WTC11 (cell line): Measurements from ENCODE around the gene RGS13. TPM values are rescaled to one million over a fixed set of nuclear protein-coding genes. Genes with fewer than 3 reads are reported as not detected.

Source experiments
- ATAC-seq: fragments of 200-7000 bp; cut with Tn5 transposase; 2 replicates; pipeline ENCODE4 v1.10.0; 2021; ENCODE audit warnings: mild to moderate bottlenecking, moderate library complexity
- CTCF ChIA-PET: fragments of 300-600 bp; sonication (Branson Sonifier 250); formaldehyde crosslinking; loops from one replicate; lab custom pipeline; 2021; ENCODE audit warnings: antibody characterized with exemption; lab: Charles Lee
- POLR2A ChIA-PET: fragments of 350-600 bp; sonication (Branson Sonifier 250); formaldehyde crosslinking; loops from one replicate; lab custom pipeline; 2021; ENCODE audit warnings: antibody characterized with exemption; lab: Charles Lee
- DNase-seq: peaks from one replicate; pipeline ENCODE4 v3.0.0; 2021; ENCODE audit warnings: low spot score
- H3K27ac Mint-ChIP-seq: 2 replicates; pipeline ENCODE4 v1.8.0; 2021; ENCODE audit warnings: mixed read lengths
- H3K27me3 Mint-ChIP-seq: 2 replicates; pipeline ENCODE4 v1.8.0; 2021; ENCODE audit warnings: low read depth, mild to moderate bottlenecking, moderate library complexity, mixed read lengths
- H3K36me3 Mint-ChIP-seq: 2 replicates; pipeline ENCODE4 v1.8.0; 2021; ENCODE audit warnings: mixed read lengths
- H3K4me1 Mint-ChIP-seq: 2 replicates; pipeline ENCODE4 v1.8.0; 2022; ENCODE audit warnings: mixed read lengths
- H3K4me3 Mint-ChIP-seq: 2 replicates; pipeline ENCODE4 v1.8.0; 2021; ENCODE audit warnings: mild to moderate bottlenecking, moderate library complexity, mixed read lengths
- H3K9me3 Mint-ChIP-seq: 2 replicates; pipeline ENCODE4 v1.8.0; 2021; ENCODE audit warnings: mixed read lengths
- ATF1 ChIP-seq: sonication (generic); formaldehyde crosslinking; IDR thresholded peaks from 2 replicates; pipeline ENCODE4 v1.8.1; 2023; ENCODE audit warnings: mild to moderate bottlenecking, moderate library complexity, missing genetic modification reagents
- E2F1 ChIP-seq: sonication (generic); formaldehyde crosslinking; IDR thresholded peaks from 2 replicates; pipeline ENCODE4 v1.8.0; 2022; ENCODE audit warnings: mild to moderate bottlenecking, missing genetic modification reagents
- E2F4 ChIP-seq: sonication (generic); formaldehyde crosslinking; IDR thresholded peaks from 2 replicates; pipeline ENCODE4 v1.8.1; 2022; ENCODE audit warnings: low read depth, mild to moderate bottlenecking, moderate library complexity, missing genetic modification reagents, borderline replicate concordance
- ELF4 ChIP-seq: sonication (generic); formaldehyde crosslinking; IDR thresholded peaks from 2 replicates; pipeline ENCODE4 v1.8.1; 2022; ENCODE audit warnings: low read depth, mild to moderate bottlenecking, moderate library complexity, missing genetic modification reagents
- EMX1 ChIP-seq: fragments of 250-450 bp; sonication (Bioruptor Pico); IDR thresholded peaks from 2 replicates; pipeline ENCODE4 v1.8.0; 2021; ENCODE audit warnings: mild to moderate bottlenecking
- ESRRA ChIP-seq: sonication (generic); formaldehyde crosslinking; IDR thresholded peaks from 2 replicates; pipeline ENCODE4 v1.8.1; 2022; ENCODE audit warnings: mild to moderate bottlenecking, missing genetic modification reagents, borderline replicate concordance
- KAT7 ChIP-seq: sonication (generic); formaldehyde crosslinking; IDR thresholded peaks from 2 replicates; pipeline ENCODE4 v1.8.1; 2023; ENCODE audit warnings: missing genetic modification reagents, mild to moderate bottlenecking, borderline replicate concordance
- MXD4 ChIP-seq: fragments of 250-450 bp; sonication (Bioruptor Pico); IDR thresholded peaks from 2 replicates; pipeline ENCODE4 v1.8.0; 2021; ENCODE audit warnings: mild to moderate bottlenecking, moderate library complexity, borderline replicate concordance
- NR1H2 ChIP-seq: sonication (generic); formaldehyde crosslinking; IDR thresholded peaks from 2 replicates; pipeline ENCODE4 v1.9.0; 2021; ENCODE audit warnings: mild to moderate bottlenecking, moderate library complexity, missing genetic modification reagents
- NR3C1 ChIP-seq: sonication (generic); formaldehyde crosslinking; conservative IDR thresholded peaks from 2 replicates; pipeline ENCODE4 v1.8.1; 2023; ENCODE audit warnings: low read depth, mild to moderate bottlenecking, missing genetic modification reagents
- OVOL2 ChIP-seq: fragments of 250-450 bp; sonication (Bioruptor Pico); IDR thresholded peaks from 2 replicates; pipeline ENCODE4 v1.9.0; 2021; ENCODE audit warnings: mild to moderate bottlenecking, borderline replicate concordance
- RELA ChIP-seq: sonication (generic); formaldehyde crosslinking; IDR thresholded peaks from 2 replicates; pipeline ENCODE4 v1.8.1; 2022; ENCODE audit warnings: missing genetic modification reagents, mild to moderate bottlenecking, borderline replicate concordance
- SMAD4 ChIP-seq: sonication (generic); formaldehyde crosslinking; IDR thresholded peaks from 2 replicates; pipeline ENCODE4 v1.8.0; 2022; ENCODE audit warnings: mild to moderate bottlenecking, missing genetic modification reagents
- SOX15 ChIP-seq: fragments of 250-450 bp; sonication (Bioruptor Pico); IDR thresholded peaks from 2 replicates; pipeline ENCODE4 v1.9.0; 2021; ENCODE audit warnings: mild to moderate bottlenecking
- USF2 ChIP-seq: sonication (generic); formaldehyde crosslinking; IDR thresholded peaks from 2 replicates; pipeline ENCODE4 v1.8.1; 2023; ENCODE audit warnings: mild to moderate bottlenecking, missing genetic modification reagents, moderate library complexity
- ZNF263 ChIP-seq: sonication (generic); formaldehyde crosslinking; IDR thresholded peaks from 2 replicates; pipeline ENCODE4 v1.8.1; 2022; ENCODE audit warnings: low read depth, mild to moderate bottlenecking, moderate library complexity, missing genetic modification reagents
- ZNF396 ChIP-seq: fragments of 250-450 bp; sonication (Bioruptor Pico); IDR thresholded peaks from 2 replicates; pipeline ENCODE4 v1.8.0; 2021; ENCODE audit warnings: mild to moderate bottlenecking, moderate library complexity, borderline replicate concordance
- total RNA-seq: library from RNA; stranded (reverse); gene quantifications from 3 replicates; pipeline ENCODE4 v1.2.3, GENCODE V29; 2021
- TF ChIP-seq, protein P1 (sequence below): sonication (generic); formaldehyde crosslinking; conservative IDR thresholded peaks from 2 replicates; pipeline ENCODE4 v1.8.1; 2022; ENCODE audit warnings: mild to moderate bottlenecking, missing genetic modification reagents
- TF ChIP-seq, protein P2 (sequence below): sonication (generic); formaldehyde crosslinking; IDR thresholded peaks from 2 replicates; pipeline ENCODE4 v1.8.1; 2023; ENCODE audit warnings: mild to moderate bottlenecking, missing genetic modification reagents, moderate library complexity
- TF ChIP-seq, protein P3 (sequence below): sonication (generic); formaldehyde crosslinking; IDR thresholded peaks from 2 replicates; pipeline ENCODE4 v1.8.0; 2022; ENCODE audit warnings: mild to moderate bottlenecking, missing genetic modification reagents
- TF ChIP-seq, protein P4 (sequence below): fragments of 250-450 bp; sonication (Bioruptor Pico); IDR thresholded peaks from 2 replicates; pipeline ENCODE4 v1.9.0; 2021; ENCODE audit warnings: moderate library complexity, mild to moderate bottlenecking, inconsistent platforms, borderline replicate concordance
- TF ChIP-seq, protein P5 (sequence below): sonication (generic); formaldehyde crosslinking; IDR thresholded peaks from 2 replicates; pipeline ENCODE4 v1.8.1; 2023; ENCODE audit warnings: mild to moderate bottlenecking, missing genetic modification reagents

RGS13 gene
- total RNA-seq, 1 experiment from 2014 or later: not detected

DNA sequence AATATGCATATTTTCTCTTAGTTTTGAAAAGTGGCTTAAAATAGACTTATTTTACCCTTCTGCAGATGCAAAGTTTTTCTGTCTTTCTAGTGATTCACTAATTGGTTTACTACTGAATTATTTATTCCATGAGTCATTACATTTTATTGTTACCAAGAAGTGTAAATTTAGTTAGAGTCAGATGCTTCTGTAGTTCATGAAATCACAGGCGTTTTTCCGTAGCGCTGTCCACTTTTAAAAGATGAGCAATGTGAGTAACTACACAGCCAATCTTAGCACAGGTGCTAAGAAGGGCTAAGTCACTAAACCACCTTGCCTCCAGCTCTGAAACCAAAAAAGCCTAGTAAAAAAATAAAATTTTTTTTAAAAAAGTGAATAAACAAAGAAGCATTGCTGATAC lies 24.7 kb downstream of the RGS13 start (continued):
- TF ChIP-seq, protein P1, sequence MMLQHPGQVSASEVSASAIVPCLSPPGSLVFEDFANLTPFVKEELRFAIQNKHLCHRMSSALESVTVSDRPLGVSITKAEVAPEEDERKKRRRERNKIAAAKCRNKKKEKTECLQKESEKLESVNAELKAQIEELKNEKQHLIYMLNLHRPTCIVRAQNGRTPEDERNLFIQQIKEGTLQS (CRISPR knock-in tag): no peak
- TF ChIP-seq, protein P2, sequence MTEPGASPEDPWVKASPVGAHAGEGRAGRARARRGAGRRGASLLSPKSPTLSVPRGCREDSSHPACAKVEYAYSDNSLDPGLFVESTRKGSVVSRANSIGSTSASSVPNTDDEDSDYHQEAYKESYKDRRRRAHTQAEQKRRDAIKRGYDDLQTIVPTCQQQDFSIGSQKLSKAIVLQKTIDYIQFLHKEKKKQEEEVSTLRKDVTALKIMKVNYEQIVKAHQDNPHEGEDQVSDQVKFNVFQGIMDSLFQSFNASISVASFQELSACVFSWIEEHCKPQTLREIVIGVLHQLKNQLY (CRISPR knock-in tag): no peak

GRCh38 chr1:192668409-192668983 lies 32.5 kb downstream of the RGS13 start:
- POLR2A ChIA-PET: interaction anchor here (0.5 kb wide), 1 partner anchor 475 kb away, joined by 3 read pairs; no protein-coding TSS in a partner anchor
- Mint-ChIP-seq H3K36me3 (no peaks in the 10 kb centered on the region), H3K9me3 (peaks cover 16% of the 10 kb centered on the region), H3K27ac (no peak overlapping the region), H3K27me3 (no peaks in the 10 kb centered on the region; the same call in 1 of the 2 replicates), H3K4me1 (no peaks in the 10 kb centered on the region), H3K4me3 (no peak overlapping the region)
- no peak for ATAC-seq
- DNase-seq: no peak
- CTCF ChIA-PET: no interaction called here
- TF ChIP-seq MXD4 (no peak), ZNF263 (CRISPR knock-in tag) (no peak), NR3C1 (no peak), SOX15 (no peak), EMX1 (CRISPR knock-in tag) (no peak), E2F1 (CRISPR knock-in tag) (no peak), E2F4 (CRISPR knock-in tag) (no peak), ESRRA (CRISPR knock-in tag) (no peak), ELF4 (CRISPR knock-in tag) (no peak)
- TF ChIP-seq, protein P3, sequence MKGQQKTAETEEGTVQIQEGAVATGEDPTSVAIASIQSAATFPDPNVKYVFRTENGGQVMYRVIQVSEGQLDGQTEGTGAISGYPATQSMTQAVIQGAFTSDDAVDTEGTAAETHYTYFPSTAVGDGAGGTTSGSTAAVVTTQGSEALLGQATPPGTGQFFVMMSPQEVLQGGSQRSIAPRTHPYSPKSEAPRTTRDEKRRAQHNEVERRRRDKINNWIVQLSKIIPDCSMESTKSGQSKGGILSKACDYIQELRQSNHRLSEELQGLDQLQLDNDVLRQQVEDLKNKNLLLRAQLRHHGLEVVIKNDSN (CRISPR knock-in tag): no peak

- ChIA-PET CTCF (no interaction called here), POLR2A (interaction anchor here (0.5 kb wide), 1 partner anchor 475 kb away, joined by 3 read pairs; no protein-coding TSS in a partner anchor)
- Mint-ChIP-seq H3K4me3 (no peak overlapping the region), H3K27me3 (no peaks in the 10 kb centered on the region; the same call in 1 of the 2 replicates), H3K27ac (no peak overlapping the region), H3K4me1 (no peaks in the 10 kb centered on the region), H3K9me3 (peaks cover 11% of the 10 kb centered on the region; the same call in 1 of the 2 replicates), H3K36me3 (no peaks in the 10 kb centered on the region)
- ATAC-seq (no peak), DNase-seq (no peak)
- no peak for TF ChIP-seq ZNF396 (CRISPR knock-in tag)
- no peak for TF ChIP-seq KAT7 (CRISPR knock-in tag)
- TF ChIP-seq, protein P2 (CRISPR knock-in tag): no peak
- TF ChIP-seq NR1H2 (CRISPR knock-in tag): no peak
- no peak for TF ChIP-seq OVOL2 (CRISPR knock-in tag)
- TF ChIP-seq RELA (CRISPR knock-in tag): no peak
- no peak for TF ChIP-seq USF2 (CRISPR knock-in tag)
- TF ChIP-seq, protein P4, sequence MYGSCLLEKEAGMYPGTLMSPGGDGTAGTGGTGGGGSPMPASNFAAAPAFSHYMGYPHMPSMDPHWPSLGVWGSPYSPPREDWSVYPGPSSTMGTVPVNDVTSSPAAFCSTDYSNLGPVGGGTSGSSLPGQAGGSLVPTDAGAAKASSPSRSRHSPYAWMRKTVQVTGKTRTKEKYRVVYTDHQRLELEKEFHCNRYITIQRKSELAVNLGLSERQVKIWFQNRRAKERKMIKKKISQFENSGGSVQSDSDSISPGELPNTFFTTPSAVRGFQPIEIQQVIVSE (CRISPR knock-in tag): no peak
- no peak for TF ChIP-seq ATF1
- TF ChIP-seq SMAD4 (CRISPR knock-in tag): no peak
- TF ChIP-seq, protein P5, sequence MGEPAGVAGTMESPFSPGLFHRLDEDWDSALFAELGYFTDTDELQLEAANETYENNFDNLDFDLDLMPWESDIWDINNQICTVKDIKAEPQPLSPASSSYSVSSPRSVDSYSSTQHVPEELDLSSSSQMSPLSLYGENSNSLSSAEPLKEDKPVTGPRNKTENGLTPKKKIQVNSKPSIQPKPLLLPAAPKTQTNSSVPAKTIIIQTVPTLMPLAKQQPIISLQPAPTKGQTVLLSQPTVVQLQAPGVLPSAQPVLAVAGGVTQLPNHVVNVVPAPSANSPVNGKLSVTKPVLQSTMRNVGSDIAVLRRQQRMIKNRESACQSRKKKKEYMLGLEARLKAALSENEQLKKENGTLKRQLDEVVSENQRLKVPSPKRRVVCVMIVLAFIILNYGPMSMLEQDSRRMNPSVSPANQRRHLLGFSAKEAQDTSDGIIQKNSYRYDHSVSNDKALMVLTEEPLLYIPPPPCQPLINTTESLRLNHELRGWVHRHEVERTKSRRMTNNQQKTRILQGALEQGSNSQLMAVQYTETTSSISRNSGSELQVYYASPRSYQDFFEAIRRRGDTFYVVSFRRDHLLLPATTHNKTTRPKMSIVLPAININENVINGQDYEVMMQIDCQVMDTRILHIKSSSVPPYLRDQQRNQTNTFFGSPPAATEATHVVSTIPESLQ (CRISPR knock-in tag): no peak
These were observed 33.2 kb downstream of the RGS13 start for GRCh38 chr1:192669174-192669573.
